Stimulated activated CD8-positive, alpha-beta memory T cell treated with anti-CD3 and anti-CD28 coated beads, Interleukin-4, amount 100 ng/mL, for 24 hours (primary cell): Measurements from ENCODE around the gene LCN6.
"Not testable (repeated sequence)": the region's sequence is repeated elsewhere in the genome, so short reads cannot be mapped to it uniquely, and the experiment has no call there.

Source experiments
- DNase-seq: peaks from one replicate; pipeline ENCODE4 v3.0.0-alpha.2; 2020; ENCODE audit warnings: low read depth

LCN6 gene

GRCh38 chr9:136784249-136784996 is 36.1 kb upstream of the LCN6 start:
- no peak for DNase-seq

- DNase-seq, result no peak
Measured at GRCh38 chr9:136782452-136782851, 34.1 kb upstream of the LCN6 start.

- no peak for DNase-seq
Measured at GRCh38 chr9:136779808-136780207, 31.5 kb upstream of the LCN6 start.

DNA sequence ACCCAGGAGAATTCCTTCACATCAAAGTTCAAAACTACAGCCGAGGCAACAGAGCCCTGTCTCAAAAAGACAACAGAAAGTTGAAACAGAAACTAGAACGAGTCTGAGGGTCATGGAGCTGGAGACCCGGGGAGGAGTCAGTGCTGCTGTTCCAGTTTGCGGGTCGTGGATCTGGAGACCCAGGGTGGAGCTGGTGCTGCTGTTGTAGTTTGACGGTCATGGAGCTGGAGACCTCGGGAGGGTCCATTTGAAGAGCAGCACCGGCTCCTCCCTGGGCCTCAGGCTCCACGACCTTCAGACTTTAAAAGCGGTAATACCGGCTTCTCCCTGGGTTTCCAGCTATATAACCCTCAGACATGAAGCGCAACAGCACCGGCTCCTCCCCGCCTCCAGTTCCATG is 29.0 kb upstream of the LCN6 start:
- DNase-seq, result no peak

DNA sequence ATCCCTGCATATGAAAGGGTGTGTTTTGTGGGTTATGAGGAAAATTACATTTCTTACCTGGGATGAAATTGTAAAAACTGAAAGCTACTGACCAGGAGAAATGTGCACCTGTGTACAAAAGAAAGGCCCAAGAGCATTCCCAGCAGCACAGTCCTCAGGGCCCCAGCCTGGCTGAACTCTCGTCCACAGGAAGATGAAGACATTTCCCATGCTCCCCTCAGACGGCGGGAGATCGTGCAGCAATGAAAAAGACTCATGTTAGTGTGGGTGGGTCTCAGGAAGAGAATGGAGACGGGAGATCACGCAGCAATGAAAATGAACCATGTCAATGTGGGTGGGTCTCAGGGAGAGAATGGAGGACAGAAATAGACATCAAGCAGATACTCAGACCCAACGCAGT is 28.6 kb upstream of the LCN6 start:
- no peak for DNase-seq

DNA sequence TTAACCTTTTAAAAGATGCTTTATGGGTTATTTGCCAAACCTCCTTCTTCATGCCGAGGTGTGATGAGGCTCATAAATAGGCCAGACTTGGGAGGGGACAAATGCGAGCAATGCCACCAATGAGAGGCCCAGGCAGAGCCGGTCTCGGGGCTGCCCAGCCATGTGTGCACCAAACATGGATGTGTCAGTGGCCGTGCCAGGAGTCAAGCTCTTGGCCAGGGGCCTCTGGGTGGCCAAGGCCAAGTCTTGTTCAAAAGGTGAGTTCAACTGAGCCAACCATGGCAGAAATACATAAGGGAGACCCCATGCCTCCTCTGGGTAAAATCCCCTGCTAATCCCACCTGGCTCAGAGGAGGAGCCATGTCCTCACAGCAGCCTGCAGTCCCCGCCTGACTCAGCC is 26.9 kb upstream of the LCN6 start:
- DNase-seq, result no peak

DNA sequence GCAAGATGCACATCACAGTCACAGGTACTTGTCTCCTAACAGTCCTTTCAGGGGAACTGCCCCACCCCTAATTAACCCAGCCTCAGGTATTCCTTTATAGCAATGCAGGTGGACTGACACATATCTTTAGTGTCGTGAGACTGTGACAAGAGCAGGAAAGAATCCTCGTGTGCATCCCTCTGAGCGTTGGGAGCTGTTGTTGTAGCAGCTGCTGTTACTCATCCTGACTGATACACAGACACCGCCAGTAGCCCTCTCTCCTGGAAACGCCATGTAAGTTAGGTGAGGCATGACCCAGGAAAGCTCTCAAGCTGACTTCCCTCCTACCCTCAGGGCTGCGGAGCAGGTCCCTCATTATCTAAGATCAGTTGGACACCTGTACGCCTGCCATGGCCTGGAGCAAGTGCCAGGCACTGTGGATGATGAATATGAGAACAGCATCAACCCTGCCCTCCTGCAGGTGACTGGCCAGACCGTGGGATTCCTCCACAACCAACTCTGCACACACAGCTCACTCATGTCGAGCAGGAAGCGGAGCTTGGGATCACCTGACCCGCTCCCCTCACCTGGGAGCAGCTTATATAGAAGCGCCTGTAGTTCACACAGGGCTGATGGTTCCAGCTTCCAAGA is 26.2 kb upstream of the LCN6 start:
- DNase-seq, result no peak

- DNase-seq, result peak; percentile 10
Measured at GRCh38 chr9:136773386-136774044, 25.2 kb upstream of the LCN6 start.

GRCh38 chr9:136771907-136772415 is 23.6 kb upstream of the LCN6 start:
- DNase-seq, result no peak

- peak; percentile 24 for DNase-seq
Measured at GRCh38 chr9:136769710-136770191, 21.4 kb upstream of the LCN6 start.

DNA sequence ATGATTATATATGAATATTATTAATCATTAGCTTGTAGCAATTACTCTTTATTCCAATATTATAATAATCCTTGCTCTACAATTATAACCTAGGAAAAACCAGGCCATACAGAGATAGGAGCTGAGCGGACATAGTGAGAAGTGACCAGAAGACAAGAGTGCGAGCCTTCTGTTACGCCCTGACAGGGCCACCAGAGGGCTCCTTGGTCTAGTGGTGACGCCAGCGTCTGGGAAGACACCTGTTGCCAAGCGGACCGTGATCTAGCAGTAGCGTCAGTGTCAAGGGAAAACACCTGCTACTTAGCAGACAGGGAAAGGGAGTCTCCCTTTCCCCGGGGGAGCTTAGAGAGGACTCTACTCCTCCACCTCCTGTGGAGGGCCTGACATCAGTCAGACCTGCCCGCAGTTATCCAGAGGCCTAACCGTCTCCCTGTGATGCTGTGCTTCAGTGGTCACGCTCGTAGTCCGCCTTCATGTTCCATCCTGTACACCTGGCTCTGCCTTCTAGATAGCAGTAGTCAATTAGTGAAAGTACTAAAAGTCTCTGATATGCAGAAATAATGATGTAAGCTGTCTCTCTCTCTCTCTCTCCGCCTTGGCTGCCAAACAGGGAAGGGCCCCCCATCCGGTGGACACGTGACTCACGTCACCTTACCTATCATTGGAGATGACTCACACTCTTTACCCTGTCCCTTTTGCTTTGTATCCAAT is 18.2 kb upstream of the LCN6 start:
- DNase-seq, result peak; percentile 14

- DNase-seq, result not testable (repeated sequence)
Measured at GRCh38 chr9:136765745-136766409, 17.6 kb upstream of the LCN6 start.

DNA sequence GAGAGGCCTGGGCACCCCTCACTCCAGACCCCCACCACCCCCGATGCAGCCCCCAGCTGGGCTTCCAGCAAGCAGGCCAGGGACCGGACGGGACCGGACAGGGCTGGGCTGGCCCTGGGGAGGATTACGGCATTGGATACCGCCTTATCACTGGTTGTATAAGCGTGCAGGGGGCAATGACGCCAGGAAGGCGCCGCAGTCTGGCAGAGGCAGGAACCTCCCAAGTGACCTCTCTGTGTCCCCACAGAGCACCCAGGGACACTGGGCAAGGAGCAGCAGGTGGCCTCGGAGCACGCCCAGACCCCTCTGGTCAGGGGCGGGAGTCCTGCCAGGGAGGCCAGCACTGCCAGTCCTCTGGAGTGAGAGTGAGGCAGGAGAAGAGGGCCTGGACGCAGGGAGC is 16.7 kb upstream of the LCN6 start:
- no peak for DNase-seq

DNA sequence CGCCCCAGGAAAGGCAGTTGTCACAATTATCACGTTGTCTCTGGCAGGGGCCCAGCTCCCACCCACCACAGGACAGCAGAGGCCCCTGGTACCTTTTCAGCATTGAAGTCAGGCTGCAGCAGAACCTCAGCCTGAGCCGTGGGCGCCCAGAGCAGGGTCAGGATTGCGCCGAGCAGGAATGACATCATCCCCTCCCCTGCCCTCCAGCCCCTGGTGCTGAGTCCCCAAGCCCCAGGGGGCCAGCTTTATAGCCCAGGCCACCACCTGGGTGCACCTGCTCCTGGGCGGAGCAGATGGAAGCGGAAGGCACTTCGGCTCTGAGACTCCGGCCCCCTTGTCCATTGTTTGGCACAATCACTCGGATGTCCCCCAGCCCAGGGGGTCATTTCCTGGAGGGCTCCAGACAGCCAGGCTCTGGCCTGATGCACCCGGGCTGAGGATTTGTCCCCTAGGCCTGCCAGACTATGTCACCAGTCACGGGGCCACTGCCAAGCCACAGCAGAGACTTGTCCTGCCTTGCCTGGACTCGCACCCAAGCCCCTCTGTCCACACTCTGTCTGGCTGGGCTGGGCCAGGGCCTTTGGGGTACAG is 16.1 kb upstream of the LCN6 start, which contains the start of gene LCN15:
LCN15 (minus strand) TSS at position 218 of the 591 bp plus-strand sequence; CDS start at position 188, 30 bp downstream.
- DNase-seq, result no peak

GRCh38 chr9:136763649-136764035 is 15.3 kb upstream of the LCN6 start:
- DNase-seq, result no peak

GRCh38 chr9:136762915-136763648 is 14.8 kb upstream of the LCN6 start:
- DNase-seq, result peak; percentile 44

DNA sequence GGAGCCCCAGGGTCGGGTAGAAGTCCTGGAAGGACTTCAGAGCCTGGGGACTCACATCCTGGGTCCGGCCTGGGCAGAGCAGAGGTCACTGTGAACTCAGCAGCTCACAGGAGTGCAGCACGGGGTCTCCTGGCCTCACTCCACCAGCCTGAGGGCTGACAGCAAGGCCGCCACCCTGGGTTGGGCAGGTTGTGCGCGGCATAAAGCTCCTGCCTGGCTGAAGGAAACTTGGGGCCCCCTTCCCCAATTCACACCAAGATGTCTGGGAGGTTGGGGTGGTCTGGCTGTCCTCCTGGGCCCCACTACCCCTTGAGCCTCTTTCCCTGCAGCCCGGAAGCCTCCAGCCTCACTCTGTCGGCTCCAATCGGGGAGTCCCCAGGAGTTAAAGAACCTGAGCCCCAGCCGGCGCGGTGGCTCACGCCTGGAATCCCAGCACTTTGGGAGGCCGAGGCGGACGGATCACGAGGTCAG is 13.9 kb upstream of the LCN6 start:
- DNase-seq, result no peak

DNA sequence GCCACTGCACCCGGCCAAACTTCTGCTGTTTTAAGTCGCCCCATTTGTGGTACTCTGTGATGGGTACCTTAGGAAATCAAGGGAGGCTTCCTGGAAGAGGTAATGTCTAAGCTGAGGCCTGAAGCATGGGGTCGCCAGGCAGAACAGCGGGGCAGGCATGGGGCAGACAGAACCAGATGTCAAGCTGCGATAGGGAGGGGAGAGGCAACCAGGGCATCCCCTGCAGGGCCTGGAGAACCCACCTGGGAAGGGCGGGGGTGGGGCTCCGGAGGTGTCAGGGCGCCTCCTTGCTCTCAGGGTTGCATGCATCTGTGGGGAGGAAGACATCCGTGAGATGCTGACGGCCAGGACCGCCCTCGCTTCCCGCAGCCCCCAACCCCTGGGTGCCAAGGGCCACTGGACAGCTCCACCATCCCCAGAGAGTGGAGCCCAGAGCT is 13.2 kb upstream of the LCN6 start:
- DNase-seq, result no peak

DNA sequence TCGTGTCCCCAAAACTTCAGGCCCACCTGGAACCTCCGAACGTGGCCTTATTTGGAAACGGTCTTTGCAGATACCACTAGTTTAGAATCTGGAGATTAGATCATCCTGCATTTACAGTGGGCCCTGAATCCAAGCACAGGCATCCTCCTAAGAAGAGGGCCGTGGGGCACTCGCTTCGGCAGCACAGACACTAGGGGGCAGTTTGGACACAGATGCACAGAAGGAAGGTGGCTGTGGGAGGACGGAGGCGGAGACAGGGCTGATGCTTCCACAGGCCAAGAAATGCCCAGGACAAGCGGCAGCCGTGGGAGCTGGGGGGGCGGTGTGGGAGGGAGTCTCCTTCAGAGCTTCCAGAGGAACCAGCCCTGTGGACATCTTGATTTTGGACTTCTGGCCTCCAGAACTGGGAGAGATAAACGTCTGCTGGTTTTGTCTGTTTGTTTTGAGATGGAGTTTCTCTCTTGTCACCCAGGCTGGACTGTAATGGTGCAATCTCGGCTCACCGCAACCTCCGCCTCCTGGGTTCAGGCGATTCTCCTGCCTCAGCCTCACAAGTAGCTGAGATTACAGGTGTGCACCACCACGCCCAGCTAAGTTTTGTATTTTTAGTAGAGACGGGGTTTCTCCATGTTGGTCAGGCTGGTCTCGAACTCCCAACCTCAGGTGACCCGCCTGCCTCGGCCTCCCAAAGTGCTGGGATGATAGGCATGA is 12.7 kb upstream of the LCN6 start:
- peak; percentile 20 for DNase-seq

GRCh38 chr9:136760424-136760823 is 12.1 kb upstream of the LCN6 start:
- DNase-seq, result no peak
